HCT116 (cell line): ENCODE measurements around the gene DUOXA1.

ENCODE experiments used
- CTCF ChIP-seq, 3 experiments: fragments of 200-600 bp in 1 of 3; sonication (generic) in 1 of 3; IDR thresholded peaks in 2 of 3; conservative IDR thresholded peaks in 1 of 3; 2 replicates each; pipeline ENCODE4 v1.5.1; 2012 to 2017; ENCODE audit warnings: low read depth in 2 of 3, low read length in 2 of 3, antibody characterized with exemption in 1 of 3, borderline replicate concordance in 1 of 3, control low read depth in 1 of 3, mild to moderate bottlenecking in 1 of 3, mixed read lengths in 1 of 3, mixed run types in 1 of 3, moderate library complexity in 1 of 3; ENCODE audit not compliant: insufficient read depth in 1 of 3
- EZH2 ChIP-seq: fragments of 200-600 bp; sonication (generic); IDR thresholded peaks from 2 replicates; pipeline ENCODE4 v1.6.1; 2017; ENCODE audit warnings: antibody characterized with exemption, mixed run types
- EZH2phosphoT487 ChIP-seq: fragments of 200-600 bp; IDR thresholded peaks from 2 replicates; pipeline ENCODE4 v1.6.1; 2018; ENCODE audit warnings: antibody characterized with exemption, borderline replicate concordance
- FOSL1 ChIP-seq: IDR thresholded peaks from 2 replicates; pipeline ENCODE4 v1.6.1; 2012; ENCODE audit warnings: low read depth
- JUND ChIP-seq: IDR thresholded peaks from 2 replicates; pipeline ENCODE4 v1.6.1; 2012
- MAX ChIP-seq: IDR thresholded peaks from 2 replicates; pipeline ENCODE4 v1.6.1; 2012
- POLR2A ChIP-seq: IDR thresholded peaks from 2 replicates; pipeline ENCODE4 v1.7.0; 2011; ENCODE audit warnings: borderline replicate concordance; ENCODE audit not compliant: insufficient read depth, insufficient read length; ENCODE audit errors: extremely low read depth
- POLR2AphosphoS5 ChIP-seq: IDR thresholded peaks from 2 replicates; pipeline ENCODE4 v1.6.1; 2011; ENCODE audit warnings: mild to moderate bottlenecking, low read depth, low read length, moderate library complexity
- REST ChIP-seq: IDR thresholded peaks from 2 replicates; pipeline ENCODE4 v1.6.1; 2012; ENCODE audit warnings: low read depth
- SP1 ChIP-seq: IDR thresholded peaks from 2 replicates; pipeline ENCODE4 v1.6.1; 2012; ENCODE audit warnings: low read depth
- SRF ChIP-seq: IDR thresholded peaks from 2 replicates; pipeline ENCODE4 v1.6.1; 2012; ENCODE audit warnings: low read depth
- YY1 ChIP-seq: IDR thresholded peaks from 2 replicates; pipeline ENCODE4 v1.6.1; 2011; ENCODE audit warnings: low read length, low read depth, moderate library complexity, mild to moderate bottlenecking; ENCODE audit not compliant: insufficient replicate concordance; ENCODE audit errors: extremely low read depth

GRCh38 chr15:45106002-45106790, 23.5 kb downstream of the DUOXA1 start:
- TF ChIP-seq SP1 (no peak), POLR2AphosphoS5 (no peak), EZH2 (no peak), CTCF (IDR thresholded peaks at IDR 0.05 in 2 of 3, conservative IDR thresholded peaks at IDR 0.05 in 1 of 3; ENCODE audit: borderline replicate concordance in 1 of 3, insufficient read depth in 1 of 3, low read depth in 2 of 3, low read length in 2 of 3) (no peak), EZH2phosphoT487 (no peak), FOSL1 (no peak), YY1 (no peak), REST (no peak), MAX (no peak), JUND (no peak), POLR2A (no peak), SRF (no peak)
